Activated CD4-positive, alpha-beta memory T cell treated with anti-CD3 and anti-CD28 coated beads for 36 hours (primary cell): Measurements from ENCODE around the gene UBAC1. TPM values are rescaled to one million over a fixed set of nuclear protein-coding genes. Genes with fewer than 3 reads are reported as not detected.
"Not testable (repeated sequence)": the region's sequence is repeated elsewhere in the genome, so short reads cannot be mapped to it uniquely, and the experiment has no call there.

ENCODE experiments used
- CTCF ChIA-PET: fragments of 350-600 bp; sonication (Branson Sonifier 250); formaldehyde crosslinking; loops from one replicate; lab custom pipeline; 2021; ENCODE audit warnings: antibody characterized with exemption, inconsistent platforms; lab: Charles Lee
- POLR2A ChIA-PET: fragments of 350-600 bp; sonication (Branson Sonifier 250); formaldehyde crosslinking; loops from one replicate; lab custom pipeline; 2021; ENCODE audit warnings: antibody characterized with exemption; lab: Charles Lee
- DNase-seq: peaks from one replicate; pipeline ENCODE4 v3.0.0-alpha.2; 2020
- H3K27ac Mint-ChIP-seq: one replicate; pipeline ENCODE4 v1.8.0; 2021; ENCODE audit warnings: mixed read lengths
- H3K27me3 Mint-ChIP-seq: one replicate; pipeline ENCODE4 v1.8.0; 2021; ENCODE audit warnings: mixed read lengths
- H3K36me3 Mint-ChIP-seq: one replicate; pipeline ENCODE4 v1.8.0; 2021; ENCODE audit warnings: mixed read lengths
- H3K4me1 Mint-ChIP-seq: one replicate; pipeline ENCODE4 v1.8.0; 2021; ENCODE audit warnings: low read depth, mixed read lengths
- H3K4me3 Mint-ChIP-seq: one replicate; pipeline ENCODE4 v1.8.0; 2021; ENCODE audit warnings: mild to moderate bottlenecking, mixed read lengths
- H3K9me3 Mint-ChIP-seq: one replicate; pipeline ENCODE4 v1.8.0; 2021; ENCODE audit warnings: mixed read lengths
- intact Hi-C: fragments of 100-400 bp; cut with micrococcal nuclease; formaldehyde crosslinking; loops from one replicate; pipeline ENCODE4 v1.15.1; 2023
- total RNA-seq, 2 experiments: library from RNA; stranded (reverse); gene quantifications; one replicate each; pipeline ENCODE4 v1.2.3, GENCODE V29; 2021

Gene UBAC1
- total RNA-seq, 2 experiments from 2014 or later, result 41.3 to 42.0 TPM

DNA sequence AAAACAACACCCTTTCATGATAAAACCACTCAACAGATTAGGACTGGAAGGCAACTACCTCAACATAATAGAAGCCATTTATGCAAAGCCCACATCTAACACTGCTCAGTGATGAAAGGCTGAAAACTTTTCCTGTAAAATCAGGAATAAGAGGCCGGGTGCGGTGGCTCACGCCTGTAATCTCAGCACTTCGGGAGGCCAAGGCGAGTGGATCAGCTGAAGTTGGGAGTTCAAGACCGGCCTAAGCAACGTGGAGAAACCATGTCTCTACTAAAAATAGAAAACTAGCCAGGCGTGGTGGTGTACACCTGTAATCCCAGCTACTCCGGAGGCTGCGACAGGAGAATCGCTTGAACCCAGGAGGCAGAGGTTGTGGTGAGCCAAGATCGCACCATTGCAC is 44.9 kb downstream of the UBAC1 start:
- H3K4me3 Mint-ChIP-seq, H3K27ac Mint-ChIP-seq: not testable (repeated sequence)
- H3K9me3 Mint-ChIP-seq, result peaks cover 53% of the 10 kb centered on the region

DNA sequence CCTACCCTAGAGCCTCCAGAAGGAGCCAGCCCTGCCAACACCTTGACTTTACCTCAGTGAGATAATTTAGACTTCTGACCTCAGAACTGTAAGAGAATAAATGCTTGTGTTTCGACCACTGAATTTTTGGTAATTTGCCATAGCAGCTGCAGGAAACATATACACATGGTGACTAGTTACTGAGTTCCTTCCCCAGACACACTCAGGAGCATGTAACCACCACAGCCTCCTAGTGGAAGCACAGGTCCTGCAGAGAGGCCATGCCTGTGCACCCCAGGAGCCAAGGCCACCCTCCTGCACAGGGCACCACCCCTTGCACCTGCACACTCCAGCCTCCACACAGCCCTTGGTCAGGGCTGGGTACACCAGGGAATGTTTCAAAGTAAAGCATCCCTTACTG is 46.3 kb downstream of the UBAC1 start:
- DNase-seq, result no peak
- peaks cover 72% of the 10 kb centered on the region for H3K36me3 Mint-ChIP-seq
- H3K4me1 Mint-ChIP-seq, result peaks cover 21% of the 10 kb centered on the region
- H3K9me3 Mint-ChIP-seq, result peaks cover 53% of the 10 kb centered on the region
- intact Hi-C loops, result no loop called here
- no peaks in the 10 kb centered on the region for H3K27me3 Mint-ChIP-seq
- H3K4me3 Mint-ChIP-seq, result no peak overlapping the region
- H3K27ac Mint-ChIP-seq, result no peak overlapping the region
- ChIA-PET POLR2A (no interaction called here), CTCF (no interaction called here)

More for the DNA sequence above, 44.9 kb downstream of the UBAC1 start:
- H3K27me3 Mint-ChIP-seq, intact Hi-C loops, POLR2A ChIA-PET, CTCF ChIA-PET, DNase-seq: not testable (repeated sequence)
- Mint-ChIP-seq H3K4me1 (peaks cover 11% of the 10 kb centered on the region), H3K36me3 (peaks cover 60% of the 10 kb centered on the region)

DNA sequence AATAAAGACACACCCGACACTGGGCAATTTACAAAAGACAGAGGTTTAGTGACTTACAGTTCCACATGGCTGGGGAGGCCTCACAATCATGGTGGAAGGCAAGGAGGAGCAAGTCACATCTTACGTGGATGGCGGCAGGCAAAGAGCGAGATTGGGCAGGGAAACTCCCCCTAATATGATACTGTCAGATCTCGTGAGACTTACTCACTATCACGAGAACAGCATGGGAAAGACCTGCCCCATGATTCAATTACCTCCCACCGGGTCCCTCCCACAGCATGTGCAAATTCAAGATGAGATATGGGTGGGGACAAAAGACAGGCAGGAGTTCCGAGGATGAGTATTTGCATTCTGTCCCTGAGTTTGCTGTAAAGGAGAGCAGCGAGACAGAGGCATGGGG is 49.9 kb downstream of the UBAC1 start:
- intact Hi-C loops, POLR2A ChIA-PET, CTCF ChIA-PET, DNase-seq, H3K27me3 Mint-ChIP-seq, H3K4me3 Mint-ChIP-seq, H3K27ac Mint-ChIP-seq: not testable (repeated sequence)
- peaks cover 24% of the 10 kb centered on the region for H3K9me3 Mint-ChIP-seq
- H3K4me1 Mint-ChIP-seq, result peaks cover 38% of the 10 kb centered on the region
- peaks cover 68% of the 10 kb centered on the region for H3K36me3 Mint-ChIP-seq

DNA sequence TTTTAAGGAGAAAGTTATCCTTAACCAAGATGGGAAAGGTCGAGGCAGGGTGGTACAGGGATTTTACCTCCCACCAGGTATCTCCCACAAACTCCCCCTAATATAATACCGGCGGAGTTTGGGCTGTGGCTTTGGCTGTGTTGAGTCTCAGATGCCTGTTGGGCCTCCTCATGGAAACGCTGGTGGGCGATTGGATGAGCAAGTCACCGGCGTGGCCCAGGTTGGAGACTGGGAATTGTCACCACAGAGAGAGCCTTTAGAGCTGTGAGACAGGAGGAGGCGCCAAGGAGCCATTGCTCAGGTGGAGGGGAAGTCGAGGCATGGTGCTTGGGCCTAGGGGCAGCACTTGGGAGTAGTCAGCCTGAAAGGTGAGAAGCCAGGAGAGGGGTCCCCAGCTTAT is 50.4 kb downstream of the UBAC1 start:
- Mint-ChIP-seq H3K4me3 (no peak overlapping the region), H3K27me3 (no peaks in the 10 kb centered on the region), H3K9me3 (peaks cover 19% of the 10 kb centered on the region), H3K36me3 (peaks cover 63% of the 10 kb centered on the region), H3K4me1 (peaks cover 42% of the 10 kb centered on the region), H3K27ac (no peak overlapping the region)
- CTCF ChIA-PET, result interaction anchor here (0.6 kb wide), 1 partner anchor 1467 kb away, joined by 4 read pairs; no protein-coding TSS in a partner anchor
- DNase-seq, result no peak
- intact Hi-C loops, result no loop called here
- POLR2A ChIA-PET, result no interaction called here

DNA sequence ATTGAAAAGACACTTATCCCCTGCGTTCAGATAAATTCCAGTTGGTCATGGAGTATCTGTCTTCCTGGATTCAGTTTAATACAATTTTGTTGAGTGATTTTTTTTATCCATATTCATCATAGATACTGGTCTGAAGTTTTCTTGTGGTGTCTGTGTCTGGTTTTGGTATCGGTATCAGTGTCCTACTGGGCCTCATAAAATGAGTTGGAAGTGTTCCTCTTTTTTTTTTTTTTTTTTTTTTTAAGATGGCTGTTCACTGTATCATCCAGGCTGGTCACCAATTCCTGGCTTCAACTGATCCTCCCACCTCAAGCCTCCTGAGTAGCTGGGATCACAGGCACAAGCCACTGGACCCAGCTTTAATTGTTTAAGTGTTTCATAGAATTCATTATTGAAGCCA is 51.0 kb downstream of the UBAC1 start:
- Mint-ChIP-seq H3K27me3 (no peaks in the 10 kb centered on the region), H3K9me3 (peaks cover 14% of the 10 kb centered on the region), H3K4me3 (no peak overlapping the region), H3K36me3 (peaks cover 58% of the 10 kb centered on the region), H3K4me1 (peaks cover 48% of the 10 kb centered on the region), H3K27ac (no peak overlapping the region)
- intact Hi-C loops, result no loop called here
- CTCF ChIA-PET, result interaction anchor here (0.6 to 1.1 kb wide), 2 partner anchors 50 to 1466 kb away, joined by 3 to 4 read pairs; no protein-coding TSS in a partner anchor
- DNase-seq, result no peak
- POLR2A ChIA-PET, result interaction anchor here (1.2 to 1.3 kb wide), 2 partner anchors 15 to 51 kb away, joined by 3 to 4 read pairs; partner anchors contain the start of gene UBAC1

DNA sequence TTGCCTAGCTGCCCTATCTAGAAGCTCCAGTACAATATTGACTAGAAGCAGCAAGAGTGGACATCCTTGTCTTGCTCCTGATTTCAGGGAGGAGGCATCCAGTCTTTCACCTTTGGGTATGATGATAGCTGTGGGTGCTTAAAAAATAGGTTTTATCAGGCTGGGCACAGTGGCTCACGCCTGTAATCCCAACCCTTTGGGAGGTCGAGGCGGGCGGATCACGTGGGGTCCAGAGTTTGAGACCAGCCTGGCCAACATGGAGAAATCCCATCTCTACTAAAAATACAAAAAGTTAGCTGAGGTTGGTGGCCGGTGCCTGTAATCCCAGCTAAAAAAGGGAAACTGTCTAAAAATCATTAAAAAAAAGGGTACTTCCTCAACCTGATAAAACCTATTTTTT is 51.8 kb downstream of the UBAC1 start:
- POLR2A ChIA-PET, result interaction anchor here (1.2 to 1.3 kb wide), 2 partner anchors 16 to 52 kb away, joined by 3 to 4 read pairs; partner anchors contain the start of gene UBAC1
- Mint-ChIP-seq H3K27ac (no peak overlapping the region), H3K27me3 (no peaks in the 10 kb centered on the region), H3K36me3 (peaks cover 56% of the 10 kb centered on the region), H3K9me3 (peaks cover 5% of the 10 kb centered on the region), H3K4me1 (peaks cover 53% of the 10 kb centered on the region), H3K4me3 (peak overlapping the region; percentile 73)
- intact Hi-C loops, result loop anchor here (5.0 kb wide), 2 partner anchors 628 to 1842 kb away; partner anchors contain the start of gene BRD3
- CTCF ChIA-PET, result interaction anchor here (1.1 kb wide), 1 partner anchor 50 kb away, joined by 3 read pairs; no protein-coding TSS in a partner anchor
- no peak for DNase-seq

DNA sequence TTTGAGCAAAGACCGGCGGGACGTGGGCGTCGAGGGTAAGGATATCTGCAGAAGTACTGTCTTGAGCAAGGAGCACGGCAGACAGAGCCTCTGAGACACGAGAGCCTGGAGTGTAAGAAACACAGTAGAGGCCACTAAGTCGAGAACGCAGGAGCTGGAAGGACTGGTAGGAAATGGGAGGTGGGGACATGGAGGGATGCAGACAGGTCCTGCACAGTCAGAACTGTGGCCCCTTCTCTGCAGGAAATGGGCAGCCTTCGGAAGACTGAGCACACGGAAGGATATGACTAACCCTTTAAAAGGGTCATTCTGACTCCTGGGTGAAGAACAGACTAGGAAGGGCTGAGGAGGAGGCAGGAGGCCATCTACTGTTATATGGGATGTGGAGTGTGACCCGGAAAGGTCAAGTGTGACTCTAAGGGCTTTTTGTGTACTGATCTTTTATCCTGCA is 52.4 kb downstream of the UBAC1 start:
- POLR2A ChIA-PET, result interaction anchor here (1.2 kb wide), 1 partner anchor 52 kb away, joined by 4 read pairs; the partner anchor contains the start of gene UBAC1
- peak; percentile 36 for DNase-seq
- Mint-ChIP-seq H3K4me3 (peak overlapping the region; percentile 73), H3K9me3 (peaks cover 3% of the 10 kb centered on the region), H3K27me3 (no peaks in the 10 kb centered on the region), H3K4me1 (peaks cover 53% of the 10 kb centered on the region), H3K27ac (peak overlapping the region; percentile 69), H3K36me3 (peaks cover 50% of the 10 kb centered on the region)
- intact Hi-C loops, result loop anchor here (5.0 kb wide), 2 partner anchors 629 to 1841 kb away; partner anchors contain the start of gene BRD3
- CTCF ChIA-PET, result no interaction called here

DNA sequence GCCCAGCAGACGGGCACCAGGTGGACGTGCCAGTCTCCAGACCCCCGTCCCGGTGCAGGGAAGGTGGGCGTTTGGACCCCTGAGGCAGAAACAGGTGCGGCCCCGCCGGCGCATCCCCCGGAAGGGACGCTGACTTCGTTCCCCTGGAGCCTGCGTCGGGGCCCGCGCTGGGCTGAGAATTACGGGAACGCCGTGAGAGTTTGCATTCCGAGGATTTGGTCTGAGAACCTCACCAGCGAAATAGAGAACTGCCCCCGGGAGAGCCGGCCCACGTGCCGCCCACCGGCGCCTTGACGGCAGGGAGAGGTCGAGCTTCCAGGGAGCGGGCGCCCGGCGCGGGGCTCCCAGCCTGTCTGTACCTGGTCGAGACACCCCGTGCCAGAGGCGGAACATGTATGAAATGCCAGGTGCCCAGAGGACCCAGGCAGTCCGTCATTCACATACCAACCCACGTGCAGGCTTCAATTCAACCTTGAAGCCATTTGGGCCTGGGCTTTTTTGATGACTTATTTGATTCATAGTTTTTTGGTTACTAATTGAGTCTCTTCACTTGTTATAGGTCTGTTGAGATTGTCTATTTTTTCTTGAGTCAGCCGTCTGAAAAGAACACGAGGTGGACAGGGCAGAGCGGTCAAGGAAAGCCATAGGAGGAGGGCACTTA is 53.0 kb downstream of the UBAC1 start:
- H3K4me1 Mint-ChIP-seq, result peaks cover 56% of the 10 kb centered on the region
- peaks cover 48% of the 10 kb centered on the region for H3K36me3 Mint-ChIP-seq
- ChIA-PET POLR2A (interaction anchor here (1.4 kb wide), 1 partner anchor 18 kb away, joined by 7 read pairs; no protein-coding TSS in a partner anchor), CTCF (interaction anchor here (1.0 kb wide), 1 partner anchor 59 kb away, joined by 3 read pairs; no protein-coding TSS in a partner anchor)
- peak overlapping the region; percentile 73 for H3K4me3 Mint-ChIP-seq
- DNase-seq, result peak; percentile 39
- intact Hi-C loops, result loop anchor here (5.0 kb wide), 2 partner anchors 629 to 1841 kb away; partner anchors contain the start of gene BRD3
- H3K9me3 Mint-ChIP-seq, result no peaks in the 10 kb centered on the region
- no peaks in the 10 kb centered on the region for H3K27me3 Mint-ChIP-seq
- H3K27ac Mint-ChIP-seq, result peak overlapping the region; percentile 69

DNA sequence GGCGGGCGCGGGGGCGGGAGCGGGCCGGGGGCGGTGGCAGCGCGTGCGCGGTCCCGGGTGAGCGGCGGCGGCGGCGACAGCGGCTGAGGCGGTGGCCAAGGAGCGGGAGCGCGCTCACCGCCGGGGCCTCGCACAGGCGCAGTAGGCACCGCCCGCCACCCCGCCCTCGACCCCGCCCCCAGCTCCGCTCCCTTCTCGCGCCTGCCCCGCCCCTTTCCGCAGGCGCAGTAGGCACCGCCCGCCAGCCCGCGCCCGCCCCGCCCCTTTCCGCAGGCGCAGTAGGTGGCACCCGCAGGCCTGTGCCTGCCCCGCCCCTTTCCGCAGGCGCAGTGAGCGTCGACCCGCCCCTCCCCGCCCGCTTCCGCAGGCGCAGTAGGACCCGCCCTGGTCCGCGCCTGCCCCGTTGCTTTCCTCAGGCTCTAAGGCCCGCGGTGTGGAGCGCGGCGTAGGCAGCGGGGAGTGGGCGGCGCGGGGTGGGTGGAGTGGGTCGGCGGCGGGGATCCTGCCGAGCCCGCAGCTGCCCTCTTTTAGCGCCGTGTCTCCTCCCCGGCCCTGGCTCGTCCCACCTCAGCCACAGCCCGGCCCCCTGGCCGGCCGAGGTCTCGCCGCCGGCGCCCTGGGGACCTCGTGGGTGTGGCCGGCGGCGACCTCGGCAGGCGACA is 53.6 kb downstream of the UBAC1 start, which contains the start of gene CAMSAP1:
Gene CAMSAP1, minus strand, starts transcription at position 116 of the 662 bp plus-strand sequence. CDS start 387 bp downstream, outside the sequence.
- Mint-ChIP-seq H3K9me3 (no peaks in the 10 kb centered on the region), H3K27me3 (no peaks in the 10 kb centered on the region), H3K36me3 (peaks cover 44% of the 10 kb centered on the region), H3K27ac (peak within 1 kb of the TSS; percentile 86), H3K4me1 (peaks cover 62% of the 10 kb centered on the region), H3K4me3 (peak within 1 kb of the TSS; percentile 82)
- ChIA-PET CTCF (interaction anchor here (0.6 to 1.0 kb wide), 2 partner anchors 9 to 60 kb away, joined by 3 read pairs; no protein-coding TSS in a partner anchor), POLR2A (interaction anchor here (1.4 kb wide), 1 partner anchor 18 kb away, joined by 7 read pairs; no protein-coding TSS in a partner anchor)
- peak; percentile 97 for DNase-seq
- intact Hi-C loops, result loop anchor here (1.0 to 5.0 kb wide), 5 partner anchors 53 to 1840 kb away; partner anchors contain the start of genes BRD3, QSOX2 and UBAC1

DNA sequence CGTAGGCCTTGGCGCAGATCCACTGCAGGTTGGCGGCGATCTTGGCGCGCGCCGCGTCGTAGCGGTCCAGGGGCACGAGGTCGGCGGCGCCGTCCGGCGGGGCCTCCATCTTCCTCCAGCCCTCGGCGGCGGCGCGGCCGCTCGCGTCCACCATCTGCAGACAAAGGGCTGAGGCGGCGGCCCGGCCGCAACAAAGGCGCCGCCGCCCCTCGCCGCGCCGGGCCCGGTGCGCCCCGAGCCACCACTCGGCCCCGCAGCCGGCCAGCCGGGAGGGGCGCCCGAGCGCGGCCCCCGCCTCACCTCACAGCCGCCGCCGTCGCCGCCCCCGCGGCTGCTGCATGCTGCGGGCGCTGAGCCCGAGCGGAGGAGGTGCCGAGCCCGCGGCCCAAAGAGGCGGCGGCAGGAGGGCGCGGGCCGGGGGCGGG is 54.2 kb downstream of the UBAC1 start:
- Mint-ChIP-seq H3K27ac (no peak overlapping the region), H3K27me3 (no peaks in the 10 kb centered on the region), H3K4me1 (peaks cover 67% of the 10 kb centered on the region), H3K36me3 (peaks cover 43% of the 10 kb centered on the region), H3K9me3 (no peaks in the 10 kb centered on the region), H3K4me3 (peak overlapping the region; percentile 38)
- CTCF ChIA-PET, result interaction anchor here (0.6 to 1.0 kb wide), 2 partner anchors 8 to 61 kb away, joined by 3 read pairs; no protein-coding TSS in a partner anchor
- intact Hi-C loops, result loop anchor here (1.0 to 5.0 kb wide), 5 partner anchors 54 to 1840 kb away; partner anchors contain the start of genes BRD3, QSOX2 and UBAC1
- no peak for DNase-seq
- POLR2A ChIA-PET, result interaction anchor here (1.3 to 1.4 kb wide), 2 partner anchors 19 to 53 kb away, joined by 3 to 7 read pairs; no protein-coding TSS in a partner anchor

DNA sequence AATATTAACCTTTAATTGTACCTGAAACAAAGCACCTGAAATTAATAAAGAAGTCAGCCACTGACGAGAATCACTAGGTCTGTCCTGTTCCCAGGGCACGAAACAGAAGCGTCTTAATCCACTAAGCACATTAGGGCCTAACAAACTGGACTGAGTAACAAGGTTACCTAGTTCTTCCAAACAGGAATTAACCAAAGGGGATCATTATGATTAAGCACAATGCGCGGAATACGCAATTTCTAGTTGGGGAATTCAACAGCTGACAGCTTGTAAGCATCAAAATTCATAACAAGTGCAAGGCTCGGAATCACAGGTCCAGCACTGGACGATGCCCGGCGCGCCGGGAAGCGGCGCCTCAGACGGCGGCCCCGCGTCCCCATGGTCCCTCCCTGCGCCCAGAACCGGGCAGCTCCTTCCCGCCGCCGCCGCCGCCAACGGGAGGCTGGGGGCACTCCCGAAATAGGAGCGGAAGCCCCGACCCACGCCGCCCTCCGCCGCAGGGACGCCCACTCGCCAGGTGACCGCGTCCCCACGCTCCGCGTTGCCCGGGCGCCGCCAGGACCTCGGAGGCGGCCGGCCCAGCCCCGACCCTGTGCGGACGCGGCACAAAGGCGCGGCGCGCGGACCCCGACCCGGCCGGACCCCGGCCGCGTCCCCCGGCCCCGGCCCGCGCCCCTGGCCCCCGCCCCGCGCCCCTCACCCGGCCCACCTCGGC is 54.7 kb downstream of the UBAC1 start:
- POLR2A ChIA-PET, result interaction anchor here (1.0 to 1.3 kb wide), 2 partner anchors 19 to 54 kb away, joined by 3 to 9 read pairs; no protein-coding TSS in a partner anchor
- intact Hi-C loops, result loop anchor here (1.0 to 5.0 kb wide), 5 partner anchors 54 to 1839 kb away; partner anchors contain the start of genes BRD3, QSOX2 and UBAC1
- Mint-ChIP-seq H3K27ac (peak overlapping the region; percentile 86), H3K36me3 (peaks cover 42% of the 10 kb centered on the region), H3K4me3 (peak overlapping the region; percentile 82), H3K9me3 (no peaks in the 10 kb centered on the region), H3K27me3 (no peaks in the 10 kb centered on the region), H3K4me1 (peaks cover 71% of the 10 kb centered on the region)
- DNase-seq, result peak; percentile 41
- CTCF ChIA-PET, result interaction anchor here (0.8 kb wide), 1 partner anchor 42 kb away, joined by 4 read pairs; no protein-coding TSS in a partner anchor
